OCI-LY7 (cell line): Measurements from ENCODE around the gene DNAJB12. TPM values are rescaled to one million over a fixed set of nuclear protein-coding genes. Genes with fewer than 3 reads are reported as not detected.
A peak's percentile ranks its signal among the peaks of the same experiment; 100 is the strongest.

Source experiments
- BruUV-seq: library from RNA; stranded (reverse); fragments of 400-500 nt; replicated peaks from 2 replicates; lab custom pipeline; 2021; lab: Mats Ljungman, UMichigan
- CTCF ChIA-PET: fragments of 300-600 bp; sonication (Branson Sonifier 250); formaldehyde crosslinking; loops from one replicate; lab custom pipeline; 2022; ENCODE audit warnings: antibody characterized with exemption; ENCODE audit not compliant: unreplicated experiment; lab: Charles Lee
- POLR2A ChIA-PET: fragments of 300-600 bp; sonication (Branson Sonifier 250); formaldehyde crosslinking; loops from one replicate; lab custom pipeline; 2022; ENCODE audit warnings: antibody characterized with exemption; lab: Charles Lee
- DNase-seq: peaks from one replicate; pipeline ENCODE4 v3.0.0-alpha.2; 2015; ENCODE audit warnings: low spot score
- H2AFZ ChIP-seq: fragments of 200-600 bp; sonication (generic), shearing (Covaris generic); 2 replicates; pipeline ENCODE4 v1.6.1; 2014; ENCODE audit warnings: mild to moderate bottlenecking, antibody characterized with exemption, low read length, moderate library complexity
- H3K27ac ChIP-seq: fragments of 200-600 bp; sonication (generic); 2 replicates; pipeline ENCODE4 v1.5.1; 2014; ENCODE audit warnings: mixed run types, low read depth, mild to moderate bottlenecking, moderate library complexity, low read length, inconsistent platforms; ENCODE audit not compliant: poor library complexity, severe bottlenecking
- H3K36me3 ChIP-seq: fragments of 200-600 bp; sonication (generic); 2 replicates; pipeline ENCODE4 v1.6.1; 2014; ENCODE audit warnings: mild to moderate bottlenecking, antibody characterized with exemption, low read length, moderate library complexity, mixed read lengths; ENCODE audit not compliant: insufficient read depth
- H3K4me1 ChIP-seq: fragments of 200-600 bp; sonication (generic); 2 replicates; pipeline ENCODE4 v1.5.1; 2014; ENCODE audit warnings: mild to moderate bottlenecking, low read length; ENCODE audit not compliant: insufficient read depth, poor library complexity, severe bottlenecking
- H3K4me2 ChIP-seq: fragments of 200-600 bp; sonication (generic); 2 replicates; pipeline ENCODE4 v1.6.1; 2014; ENCODE audit warnings: mild to moderate bottlenecking, low read length
- H3K4me3 ChIP-seq: fragments of 200-600 bp; sonication (generic); 2 replicates; pipeline ENCODE4 v1.5.1; 2014; ENCODE audit warnings: mild to moderate bottlenecking, low read depth, low read length; ENCODE audit not compliant: poor library complexity, severe bottlenecking
- H3K79me2 ChIP-seq: fragments of 200-600 bp; sonication (generic); 2 replicates; pipeline ENCODE4 v1.6.1; 2016; ENCODE audit warnings: low read depth, mild to moderate bottlenecking, low read length, moderate library complexity, mixed read lengths; ENCODE audit not compliant: insufficient read depth
- H3K9me2 ChIP-seq: fragments of 200-600 bp; sonication (generic); 2 replicates; pipeline ENCODE4 v1.6.1; 2016; ENCODE audit warnings: mild to moderate bottlenecking, low read length, mixed read lengths; ENCODE audit not compliant: insufficient read depth
- H3K9me3 ChIP-seq: fragments of 200-600 bp; sonication (generic); 2 replicates; pipeline ENCODE4 v1.6.1; 2014; ENCODE audit warnings: mild to moderate bottlenecking, mixed run types, low read length, mixed read lengths
- H4K20me1 ChIP-seq: fragments of 200-600 bp; sonication (generic); 2 replicates; pipeline ENCODE4 v1.6.1; 2014; ENCODE audit warnings: mild to moderate bottlenecking, antibody characterized with exemption, low read length, moderate library complexity, mixed read lengths; ENCODE audit not compliant: insufficient read depth
- CTCF ChIP-seq: fragments of 200-600 bp; sonication (generic); conservative IDR thresholded peaks from 2 replicates; pipeline ENCODE4 v1.5.1; 2014; ENCODE audit warnings: mild to moderate bottlenecking, antibody characterized with exemption, low read length, moderate library complexity, mixed read lengths
- EZH2phosphoT487 ChIP-seq: fragments of 200-600 bp; sonication (generic); IDR thresholded peaks from 2 replicates; pipeline ENCODE4 v1.6.1; 2018; ENCODE audit warnings: low read depth, borderline replicate concordance, mild to moderate bottlenecking, mixed run types, antibody characterized with exemption, low read length, moderate library complexity, mixed read lengths
- intact Hi-C: fragments of 100-400 bp; cut with micrococcal nuclease; formaldehyde crosslinking; loops from one replicate; pipeline ENCODE4 v1.10.0; 2022; ENCODE audit not compliant: unreplicated experiment
- total RNA-seq, 2 experiments: library from RNA; depleted of rRNA in 1 of 2; stranded (reverse); fragments of >200 nt in 1 of 2; shearing (Covaris generic) in 1 of 2; gene quantifications; 2 replicates each; pipeline ENCODE4 v1.2.3, GENCODE V29; 2014 to 2022

The DNAJB12 gene
- total RNA-seq, 2 experiments from 2014 or later, result 27.4 to 28.3 TPM

GRCh38 chr10:72370201-72370722, 15.5 kb upstream of the DNAJB12 start:
- H3K4me3 ChIP-seq, result no peak overlapping the region
- no peak for DNase-seq
- H4K20me1 ChIP-seq, result no peaks in the 10 kb centered on the region
- no peaks in the 10 kb centered on the region for H3K4me1 ChIP-seq
- intact Hi-C loops, result no loop called here
- no peaks in the 10 kb centered on the region for H3K79me2 ChIP-seq
- ChIA-PET CTCF (no interaction called here), POLR2A (interaction anchor here (0.6 kb wide), 1 partner anchor 20 kb away, joined by 3 read pairs; no protein-coding TSS in a partner anchor)
- no peak overlapping the region for H2AFZ ChIP-seq
- H3K4me2 ChIP-seq, result no peak overlapping the region
- H3K27ac ChIP-seq, result no peak overlapping the region
- TF ChIP-seq EZH2phosphoT487 (no peak), CTCF (no peak)
- no peaks in the 10 kb centered on the region for H3K9me3 ChIP-seq
- no TSS peak for BruUV-seq
- H3K9me2 ChIP-seq, result no peaks in the 10 kb centered on the region
- no peaks in the 10 kb centered on the region; the same call in 1 of the 2 replicates for H3K36me3 ChIP-seq

GRCh38 chr10:72367301-72367960, 12.7 kb upstream of the DNAJB12 start:
- H3K79me2 ChIP-seq, result no peaks in the 10 kb centered on the region
- H3K27ac ChIP-seq, result no peak overlapping the region
- CTCF ChIA-PET, result no interaction called here
- no peaks in the 10 kb centered on the region for H3K9me2 ChIP-seq
- peaks cover 6% of the 10 kb centered on the region for H3K4me1 ChIP-seq
- POLR2A ChIA-PET, result interaction anchor here (0.5 kb wide), 1 partner anchor 1248 kb away, joined by 4 read pairs; no protein-coding TSS in a partner anchor
- no peaks in the 10 kb centered on the region; the same call in 1 of the 2 replicates for H3K36me3 ChIP-seq
- TF ChIP-seq CTCF (no peak), EZH2phosphoT487 (no peak)
- no peak overlapping the region for H3K4me3 ChIP-seq
- TSS peak; percentile 84 for BruUV-seq
- no peak overlapping the region for H3K4me2 ChIP-seq
- no peaks in the 10 kb centered on the region for H3K9me3 ChIP-seq
- no peak overlapping the region for H2AFZ ChIP-seq
- no peak for DNase-seq
- intact Hi-C loops, result no loop called here
- no peaks in the 10 kb centered on the region for H4K20me1 ChIP-seq
